ENCODE data around the gene KIR3DL3. TPM values are rescaled to one million over a fixed set of nuclear protein-coding genes. Genes with fewer than 3 reads are reported as not detected.
"Not testable (repeated sequence)": the region's sequence is repeated elsewhere in the genome, so short reads cannot be mapped to it uniquely, and the experiment has no call there.

The KIR3DL3 gene
- total and polyA plus RNA-seq, 8 donors = not detected

DNA sequence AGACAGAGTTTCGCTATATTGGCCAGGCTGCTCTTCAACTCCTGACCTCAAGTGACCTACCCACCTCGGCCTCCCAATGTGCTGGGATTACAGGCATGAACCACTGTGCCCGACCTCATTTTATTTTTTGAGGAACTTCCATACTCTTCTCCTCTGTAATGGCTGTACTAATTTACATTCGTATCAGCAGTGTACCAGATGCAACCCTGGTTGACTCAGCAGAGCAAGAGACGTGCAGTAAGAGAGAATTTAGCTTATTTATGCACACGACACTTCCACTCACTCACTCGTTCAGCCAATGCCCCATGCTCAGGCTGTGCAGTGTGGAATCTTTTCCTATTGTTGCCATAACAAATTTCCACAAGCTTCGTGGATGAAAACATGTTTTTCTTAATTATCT lies 6.9 kb downstream of the KIR3DL3 start:
- no peaks in the 10 kb centered on the region for H3K9me3 ChIP-seq
- no peak overlapping the region for H3K4me3 ChIP-seq
- peaks cover 0 to 20% of the 10 kb centered on the region in 2 donors for H3K27me3 ChIP-seq
- no peaks in the 10 kb centered on the region for H3K36me3 ChIP-seq
- H3K4me1 ChIP-seq = no peaks in the 10 kb centered on the region
- DNase-seq (no peak), ATAC-seq (no peak)
- TF ChIP-seq, protein P1, sequence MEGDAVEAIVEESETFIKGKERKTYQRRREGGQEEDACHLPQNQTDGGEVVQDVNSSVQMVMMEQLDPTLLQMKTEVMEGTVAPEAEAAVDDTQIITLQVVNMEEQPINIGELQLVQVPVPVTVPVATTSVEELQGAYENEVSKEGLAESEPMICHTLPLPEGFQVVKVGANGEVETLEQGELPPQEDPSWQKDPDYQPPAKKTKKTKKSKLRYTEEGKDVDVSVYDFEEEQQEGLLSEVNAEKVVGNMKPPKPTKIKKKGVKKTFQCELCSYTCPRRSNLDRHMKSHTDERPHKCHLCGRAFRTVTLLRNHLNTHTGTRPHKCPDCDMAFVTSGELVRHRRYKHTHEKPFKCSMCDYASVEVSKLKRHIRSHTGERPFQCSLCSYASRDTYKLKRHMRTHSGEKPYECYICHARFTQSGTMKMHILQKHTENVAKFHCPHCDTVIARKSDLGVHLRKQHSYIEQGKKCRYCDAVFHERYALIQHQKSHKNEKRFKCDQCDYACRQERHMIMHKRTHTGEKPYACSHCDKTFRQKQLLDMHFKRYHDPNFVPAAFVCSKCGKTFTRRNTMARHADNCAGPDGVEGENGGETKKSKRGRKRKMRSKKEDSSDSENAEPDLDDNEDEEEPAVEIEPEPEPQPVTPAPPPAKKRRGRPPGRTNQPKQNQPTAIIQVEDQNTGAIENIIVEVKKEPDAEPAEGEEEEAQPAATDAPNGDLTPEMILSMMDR (IDR thresholded peaks at IDR 0.05) = no peak
- intact Hi-C loops (cut with DNase I) = no loop called here
- no peak overlapping the region for H3K27ac ChIP-seq

DNA sequence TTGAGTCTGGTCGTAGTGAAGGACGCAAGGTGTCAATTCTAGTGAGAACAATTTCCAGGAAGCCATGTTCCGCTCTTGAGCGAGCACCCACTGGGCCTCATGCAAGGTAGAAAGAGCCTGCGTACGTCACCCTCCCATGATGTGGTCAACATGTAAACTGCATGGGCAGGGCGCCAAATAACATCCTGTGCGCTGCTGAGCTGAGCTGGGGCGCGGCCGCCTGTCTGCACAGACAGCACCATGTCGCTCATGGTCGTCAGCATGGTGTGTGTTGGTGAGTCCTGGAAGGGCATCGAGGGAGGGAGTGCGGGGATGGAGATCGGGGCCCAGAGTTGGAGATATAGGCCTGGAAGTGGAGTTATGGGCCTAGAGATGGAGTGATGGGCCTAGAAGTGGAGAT lies 14.1 kb downstream of the KIR3DL3 start, which contains the start of gene KIR2DL3:
TSS of gene KIR2DL3 (plus strand) at position 208 of the 400 bp plus-strand sequence. CDS start at position 241, 33 bp downstream.
- H3K4me1 ChIP-seq; H3K27ac ChIP-seq; H3K9me3 ChIP-seq; H3K36me3 ChIP-seq; ATAC-seq; H3K27me3 ChIP-seq; H3K4me3 ChIP-seq; intact Hi-C loops (cut with DNase I); DNase-seq: not testable (repeated sequence)

DNA sequence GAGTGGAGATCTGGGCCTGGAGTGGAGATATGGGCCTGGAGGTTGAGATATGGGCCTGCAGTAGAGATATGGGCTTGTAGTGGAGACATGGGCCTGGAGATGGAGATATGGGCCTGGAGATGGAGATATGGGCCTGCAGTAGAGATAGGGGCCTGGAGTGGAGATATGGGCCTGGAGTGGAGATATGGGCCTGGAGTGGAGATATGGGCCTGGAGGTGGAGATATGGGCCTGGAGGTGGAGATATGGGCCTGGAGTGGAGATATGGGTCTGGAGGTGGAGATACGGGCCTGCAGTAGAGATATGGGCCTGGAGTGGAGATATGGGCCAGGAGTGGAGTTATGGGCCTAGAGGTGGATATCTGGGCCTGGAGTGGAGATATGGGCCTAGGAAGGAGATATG lies 14.5 kb downstream of the KIR3DL3 start:
- H3K27me3 ChIP-seq = no peaks in the 10 kb centered on the region
- no peaks in the 10 kb centered on the region for H3K36me3 ChIP-seq
- no peaks in the 10 kb centered on the region for H3K9me3 ChIP-seq
- H3K4me3 ChIP-seq = no peak overlapping the region
- no peak for DNase-seq
- H3K27ac ChIP-seq = no peak overlapping the region
- ATAC-seq = no peak
- intact Hi-C loops (cut with DNase I) = no loop called here
- TF ChIP-seq, protein P1 (IDR thresholded peaks at IDR 0.05) = no peak
- H3K4me1 ChIP-seq = no peaks in the 10 kb centered on the region

GRCh38 chr19:54739587-54740497 lies 15.6 kb downstream of the KIR3DL3 start:
- Histone ChIP-seq H3K4me3 (no peak overlapping the region), H3K36me3 (no peaks in the 10 kb centered on the region), H3K4me1 (no peaks in the 10 kb centered on the region), H3K27me3 (no peaks in the 10 kb centered on the region), H3K27ac (no peak overlapping the region), H3K9me3 (no peaks in the 10 kb centered on the region)
- intact Hi-C loops (cut with DNase I) = no loop called here
- DNase-seq = no peak
- TF ChIP-seq, protein P1 (IDR thresholded peaks at IDR 0.05) = no peak
- ATAC-seq = no peak

- H3K4me1 ChIP-seq; H3K36me3 ChIP-seq; ATAC-seq; H3K27me3 ChIP-seq; H3K27ac ChIP-seq; intact Hi-C loops (cut with DNase I); H3K9me3 ChIP-seq; DNase-seq; H3K4me3 ChIP-seq: not testable (repeated sequence)
Measured at GRCh38 chr19:54741950-54742349, 17.7 kb downstream of the KIR3DL3 start.

DNA sequence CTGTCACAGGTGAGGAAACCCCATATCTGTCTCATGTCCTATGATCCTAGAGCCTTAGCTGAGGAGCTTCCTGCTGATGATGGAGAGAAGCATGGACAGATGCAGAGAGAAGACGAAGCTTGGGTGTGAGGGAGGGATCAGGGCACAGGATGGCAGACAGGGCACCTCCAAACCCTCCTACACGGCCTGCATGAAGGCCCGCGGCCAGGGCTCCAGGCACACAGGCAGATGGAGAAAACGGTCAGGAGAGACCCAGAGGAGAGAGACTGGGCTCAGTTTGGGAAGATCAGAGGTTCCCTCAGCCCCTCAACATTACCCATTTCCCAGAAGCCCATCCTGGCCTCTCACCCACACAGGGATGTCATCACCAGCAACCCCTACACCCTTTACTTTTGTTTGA lies 19.8 kb downstream of the KIR3DL3 start:
- DNase-seq; H3K36me3 ChIP-seq; ATAC-seq; H3K27me3 ChIP-seq; H3K27ac ChIP-seq; H3K4me3 ChIP-seq; H3K4me1 ChIP-seq; H3K9me3 ChIP-seq; intact Hi-C loops (cut with DNase I): not testable (repeated sequence)

DNA sequence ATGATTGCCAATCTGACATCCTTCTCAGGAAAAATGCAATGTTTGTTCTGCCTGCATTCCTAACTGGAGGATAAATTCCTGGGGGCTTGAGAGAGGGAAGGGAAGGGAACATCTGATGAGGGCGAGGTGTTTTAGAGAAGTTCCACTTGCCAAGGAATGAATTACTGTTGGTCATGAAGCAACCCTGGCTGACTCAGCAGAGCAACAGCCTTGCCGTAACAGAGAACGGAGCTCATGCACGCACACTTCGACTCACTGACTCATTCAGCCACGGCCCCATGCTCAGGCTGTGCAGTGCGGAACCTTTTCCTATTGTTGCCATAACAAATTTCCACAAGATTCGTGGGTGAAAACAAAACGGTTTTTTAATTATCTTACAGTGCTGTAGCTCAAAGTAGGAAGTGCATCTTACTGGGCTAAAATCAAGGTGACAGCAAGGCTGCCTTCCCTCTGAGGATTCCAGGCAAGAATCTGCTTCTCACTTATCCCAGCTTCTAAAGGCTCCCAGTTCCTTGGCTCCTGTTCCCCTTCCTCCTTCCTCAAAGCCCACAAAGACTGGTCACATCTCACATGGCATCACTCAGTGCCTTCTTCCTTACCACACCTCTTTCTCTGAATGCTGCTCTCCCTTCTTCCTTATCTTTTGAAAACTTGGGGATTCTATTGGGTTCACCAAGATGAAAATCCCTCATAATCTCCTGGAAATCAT lies 23.5 kb downstream of the KIR3DL3 start:
- H3K36me3 ChIP-seq; H3K27me3 ChIP-seq; H3K9me3 ChIP-seq; H3K4me1 ChIP-seq; intact Hi-C loops (cut with DNase I); H3K4me3 ChIP-seq; ATAC-seq: not testable (repeated sequence)
- DNase-seq = peak in 1 of 4 donors; percentile 64
- peak overlapping the region in 1 of 2 donors; percentile 64 for H3K27ac ChIP-seq

DNA sequence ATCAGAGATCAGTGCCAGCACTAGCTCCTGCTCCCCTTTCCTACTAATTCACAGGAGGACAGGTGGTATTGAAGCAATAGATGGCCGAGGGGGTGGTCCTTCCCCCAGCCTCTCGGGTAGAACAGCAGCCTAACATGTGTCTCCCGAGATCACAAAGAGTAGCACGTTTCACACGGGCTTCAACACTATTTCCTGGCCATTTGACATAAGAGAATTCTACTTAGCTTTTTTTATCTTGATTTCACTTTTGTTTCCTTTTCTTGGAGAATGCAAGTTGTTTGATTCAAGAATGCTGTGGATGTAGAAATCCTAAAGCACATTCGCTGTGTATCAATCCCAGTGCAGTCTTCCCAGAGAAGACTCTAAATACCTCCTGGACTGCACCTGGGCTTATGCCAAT lies 26.0 kb downstream of the KIR3DL3 start:
- DNase-seq; intact Hi-C loops (cut with DNase I); ATAC-seq: not testable (repeated sequence)

DNA sequence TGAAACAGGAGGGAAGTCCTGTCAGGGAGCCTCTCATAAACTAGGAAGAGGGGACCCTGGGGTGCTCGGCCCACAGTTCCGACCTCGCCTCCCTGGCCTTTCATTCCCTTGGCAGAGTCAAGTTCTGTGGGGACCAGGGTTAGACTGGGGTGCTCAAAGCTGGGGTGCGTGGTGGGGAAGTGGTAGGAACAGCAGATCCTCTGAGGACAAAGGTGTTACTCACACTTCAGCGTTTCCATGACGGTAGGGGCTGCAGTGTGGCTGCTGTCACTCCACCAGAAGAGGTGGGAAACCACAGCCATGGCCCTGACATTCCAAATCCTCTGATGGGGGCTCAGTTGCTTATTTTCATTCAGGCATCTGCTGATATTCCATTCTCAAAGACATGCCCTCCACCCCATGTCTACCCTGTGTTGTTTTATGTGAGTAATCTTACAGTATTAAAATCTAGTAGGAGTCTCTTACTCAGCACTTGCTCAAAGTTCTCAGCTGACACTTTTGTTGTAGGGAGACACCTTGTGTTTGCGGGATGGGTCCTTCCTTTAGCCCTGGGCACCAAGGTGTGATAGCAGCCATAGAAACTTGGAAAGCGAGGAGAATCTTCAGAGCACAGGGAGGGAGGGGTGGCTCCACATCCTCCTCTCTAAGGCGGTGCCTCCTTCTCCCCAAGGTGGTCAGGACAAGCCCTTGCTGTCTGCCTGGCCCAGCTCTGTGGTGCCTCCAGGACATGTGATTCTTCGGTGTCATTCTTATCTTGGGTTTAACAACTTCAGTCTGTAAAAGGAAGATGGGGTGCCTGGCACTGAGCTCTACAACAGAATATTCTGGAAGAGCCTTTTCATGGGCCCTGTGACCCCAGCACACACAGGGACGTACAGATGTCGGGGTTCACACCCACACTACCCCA lies 32.2 kb downstream of the KIR3DL3 start:
- H3K4me1 ChIP-seq; H3K9me3 ChIP-seq; H3K4me3 ChIP-seq; H3K36me3 ChIP-seq; intact Hi-C loops (cut with DNase I); H3K27me3 ChIP-seq; ATAC-seq; DNase-seq; H3K27ac ChIP-seq: not testable (repeated sequence)

More for the DNA sequence above, 26.0 kb downstream of the KIR3DL3 start:
- H3K4me3 ChIP-seq, H3K4me1 ChIP-seq, H3K36me3 ChIP-seq, H3K27me3 ChIP-seq, H3K9me3 ChIP-seq, H3K27ac ChIP-seq: not testable (repeated sequence)
